NB4 (cell line): ENCODE measurements around the gene TRPM4.

ENCODE experiments used
- DNase-seq: peaks from one replicate; pipeline ENCODE4 v3.0.0; 2010; ENCODE audit warnings: low read depth
- H3K4me3 ChIP-seq: one replicate; pipeline ENCODE4 v1.5.1; 2011; ENCODE audit warnings: mild to moderate bottlenecking, low read depth, low read length, moderate library complexity
- CTCF ChIP-seq: IDR thresholded peaks from one replicate; pipeline ENCODE4 v1.5.1; 2012; ENCODE audit warnings: low read depth, low read length
- MAX ChIP-seq: IDR thresholded peaks from 2 replicates; pipeline ENCODE4 v1.6.1; 2011; ENCODE audit warnings: low read depth, low read length
- MYC ChIP-seq: IDR thresholded peaks from 2 replicates; pipeline ENCODE4 v1.6.1; 2011; ENCODE audit warnings: low read depth, low read length
- POLR2A ChIP-seq: IDR thresholded peaks from 2 replicates; pipeline ENCODE4 v1.6.1; 2011; ENCODE audit warnings: mild to moderate bottlenecking; ENCODE audit not compliant: insufficient read length; ENCODE audit errors: extremely low read depth

TRPM4 gene

GRCh38 chr19:49151267-49152118, 6.1 kb upstream of the TRPM4 start:
- TF ChIP-seq MYC, result peak; percentile 46
- peak; percentile 74 for TF ChIP-seq MAX
- TF ChIP-seq POLR2A, result no peak
- DNase-seq, result peak; percentile 35
- no peak overlapping the region for H3K4me3 ChIP-seq

- no peak for TF ChIP-seq CTCF
- no peak for TF ChIP-seq MAX
- TF ChIP-seq POLR2A, result no peak
- TF ChIP-seq MYC, result no peak
- no peak for DNase-seq
- H3K4me3 ChIP-seq, result no peak overlapping the region
Observed at GRCh38 chr19:49152119-49152550, 5.5 kb upstream of the TRPM4 start.

- H3K4me3 ChIP-seq, result no peak overlapping the region
- no peak for DNase-seq
- no peak for TF ChIP-seq MYC
- no peak for TF ChIP-seq CTCF
- TF ChIP-seq POLR2A, result no peak
- no peak for TF ChIP-seq MAX
Observed at GRCh38 chr19:49153167-49153809, 4.3 kb upstream of the TRPM4 start.

GRCh38 chr19:49154279-49154678, 3.3 kb upstream of the TRPM4 start:
- TF ChIP-seq CTCF (no peak), MYC (no peak), MAX (no peak), POLR2A (no peak)
- H3K4me3 ChIP-seq, result no peak overlapping the region
- no peak for DNase-seq

GRCh38 chr19:49155005-49155819, 2.4 kb upstream of the TRPM4 start, which contains the start of gene HRC:
HRC (minus strand) TSS chr19:49155396; CDS start chr19:49155237, 159 bp downstream.
- TF ChIP-seq CTCF (no peak), MYC (no peak), MAX (no peak), POLR2A (no peak)
- no peak within 1 kb of the TSS for H3K4me3 ChIP-seq
- DNase-seq, result no peak
